HG03520 (cell line): ENCODE data around the gene ZFP92.

Experiments used
- ATAC-seq: cut with Tn5 transposase; IDR thresholded peaks from one replicate; pipeline ENCODE4 v1.9.1; 2021; ENCODE audit warnings: mild to moderate bottlenecking, moderate library complexity; ENCODE audit not compliant: unreplicated experiment

ZFP92 gene

DNA sequence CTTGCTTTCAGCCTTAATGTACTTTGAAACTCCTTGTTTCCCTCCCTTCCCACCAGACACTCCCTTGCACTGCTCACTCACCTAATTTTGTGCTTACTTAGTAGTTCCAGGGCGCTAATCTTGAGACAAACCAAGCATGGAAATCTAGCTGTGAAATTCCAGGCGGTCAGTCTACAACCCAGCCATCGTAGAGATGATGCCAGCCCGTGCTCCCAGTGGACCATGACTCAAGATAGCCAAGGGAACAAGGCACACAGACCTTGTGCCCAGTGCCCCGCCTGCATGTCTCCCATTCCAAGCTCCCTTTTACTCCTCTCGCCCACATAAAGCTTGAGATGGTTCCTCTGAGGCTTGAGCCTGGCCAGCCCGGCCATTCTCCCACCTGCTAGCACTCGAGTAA, 23.5 kb downstream of the ZFP92 start:
- no peak for ATAC-seq

DNA sequence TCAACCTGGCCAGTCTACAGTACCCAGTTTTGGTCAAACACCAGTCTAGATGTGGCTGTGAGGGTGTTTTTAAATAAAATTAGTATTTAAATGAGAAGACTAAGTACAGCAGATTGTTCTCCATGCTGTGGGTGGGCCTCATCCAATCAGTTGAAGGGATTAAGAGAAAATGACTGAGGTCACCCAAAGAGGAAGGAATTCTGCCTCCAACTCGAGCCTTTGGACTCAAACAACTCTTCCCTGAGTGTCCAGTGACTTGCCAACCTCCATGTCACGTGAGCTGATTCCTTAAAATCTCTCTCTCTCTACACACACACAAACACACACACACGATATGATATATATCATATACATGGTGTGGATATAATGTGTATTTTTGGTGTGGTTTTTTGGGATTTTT, 24.6 kb downstream of the ZFP92 start:
- no peak for ATAC-seq

DNA sequence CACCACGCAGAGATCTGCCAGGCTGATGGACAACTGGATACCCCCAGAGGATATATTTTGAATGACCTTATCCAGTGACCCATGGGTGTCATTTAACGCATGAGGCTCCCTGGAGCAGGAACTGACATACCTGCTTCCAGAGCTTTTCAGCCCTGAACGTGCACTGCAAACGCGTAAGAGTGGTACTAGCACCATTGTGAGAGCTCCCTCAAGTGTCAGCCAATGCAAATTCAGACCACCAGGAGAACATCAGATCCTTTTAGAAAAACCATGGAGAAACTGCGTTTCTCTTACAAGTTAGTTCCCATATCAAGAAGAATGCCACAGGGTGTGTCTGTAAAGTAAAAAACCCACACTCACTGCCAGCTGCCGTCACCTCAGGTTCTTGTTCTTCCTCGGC, 27.3 kb downstream of the ZFP92 start:
- ATAC-seq: no peak

DNA sequence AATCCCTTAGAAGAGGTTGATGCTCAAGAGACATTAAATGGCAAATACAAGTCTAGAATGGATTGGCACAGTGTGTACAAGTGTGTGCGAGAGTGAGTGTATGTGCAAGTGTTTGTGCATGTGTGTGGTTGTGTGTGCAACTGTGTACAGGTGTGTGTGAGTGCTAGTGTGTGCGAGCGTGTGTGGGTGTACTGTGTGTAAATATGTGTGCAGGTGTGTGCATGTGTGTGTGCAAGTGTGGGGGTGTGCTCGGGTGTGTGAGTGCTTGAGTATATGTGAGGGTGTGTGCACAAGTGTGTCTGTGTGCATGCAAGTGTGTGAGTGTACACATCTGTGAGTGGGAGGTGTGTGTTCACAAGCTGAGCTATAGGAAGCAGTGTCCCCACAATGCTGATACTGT, 28.7 kb downstream of the ZFP92 start:
- no peak for ATAC-seq

DNA sequence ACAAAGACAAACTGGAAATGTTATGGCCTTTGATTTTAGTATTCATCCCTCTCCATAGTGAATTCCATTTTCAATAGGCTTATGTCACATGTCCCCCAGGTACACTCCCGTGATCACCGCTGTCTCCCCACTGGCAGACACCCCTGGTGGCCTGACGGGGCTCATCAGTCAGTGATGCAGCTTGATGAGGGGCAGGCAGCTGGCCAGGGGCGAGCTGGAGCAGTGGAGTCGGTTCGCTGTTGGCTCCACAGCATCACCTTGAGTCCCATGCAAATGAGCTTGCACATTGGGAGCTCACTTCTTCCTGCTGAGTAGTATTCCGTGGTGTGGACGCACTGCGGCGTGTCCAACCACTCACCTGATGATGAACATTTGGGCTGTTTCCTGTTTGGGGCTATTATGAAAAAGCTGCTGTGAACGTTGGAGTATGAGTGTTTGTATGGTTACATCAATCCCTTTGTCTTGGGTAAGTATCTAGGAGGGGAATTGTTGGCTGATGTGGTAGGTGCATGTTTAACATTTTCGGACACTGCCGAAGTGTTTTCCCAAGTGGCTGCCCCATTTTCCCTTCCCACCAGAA, 29.4 kb downstream of the ZFP92 start:
- no peak for ATAC-seq

DNA sequence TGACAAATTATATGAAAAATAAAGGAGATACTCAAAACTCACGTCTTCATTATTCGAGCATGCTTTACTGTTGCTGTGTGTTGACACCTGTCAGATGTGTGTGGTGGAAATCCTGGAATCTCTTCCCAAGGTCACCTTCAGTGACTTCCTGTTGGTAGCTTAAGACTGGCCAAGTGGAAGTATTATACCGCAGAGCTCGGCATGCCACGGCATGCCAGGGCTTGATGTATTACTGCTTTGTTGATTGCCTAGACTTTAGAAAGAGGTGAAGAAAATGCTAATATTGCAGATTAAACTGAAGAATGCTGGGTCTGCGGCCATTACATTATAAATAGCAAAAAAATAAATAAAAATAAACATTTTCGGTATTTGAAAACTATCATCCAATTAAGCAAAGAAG, 30.0 kb downstream of the ZFP92 start:
- ATAC-seq: no peak

DNA sequence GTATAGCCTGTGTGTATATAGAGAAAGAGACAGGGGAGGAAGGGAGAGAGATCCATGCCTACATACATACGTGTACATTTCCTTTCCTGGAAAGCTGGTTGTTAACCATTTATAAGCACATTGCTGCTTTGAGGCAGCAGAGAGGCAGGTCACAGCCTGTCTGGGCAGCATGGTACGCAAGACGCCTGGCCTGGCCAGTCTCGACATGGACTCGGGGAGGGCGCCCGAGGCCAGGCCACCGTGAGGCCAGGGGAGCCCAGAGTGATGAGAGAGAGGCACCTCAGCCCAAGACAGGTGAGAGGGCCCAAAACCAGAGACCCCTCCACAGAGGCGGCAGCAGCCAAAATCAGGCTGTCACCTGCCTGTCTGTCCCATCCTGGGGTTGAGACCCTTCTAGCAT, 30.7 kb downstream of the ZFP92 start:
- ATAC-seq: no peak

DNA sequence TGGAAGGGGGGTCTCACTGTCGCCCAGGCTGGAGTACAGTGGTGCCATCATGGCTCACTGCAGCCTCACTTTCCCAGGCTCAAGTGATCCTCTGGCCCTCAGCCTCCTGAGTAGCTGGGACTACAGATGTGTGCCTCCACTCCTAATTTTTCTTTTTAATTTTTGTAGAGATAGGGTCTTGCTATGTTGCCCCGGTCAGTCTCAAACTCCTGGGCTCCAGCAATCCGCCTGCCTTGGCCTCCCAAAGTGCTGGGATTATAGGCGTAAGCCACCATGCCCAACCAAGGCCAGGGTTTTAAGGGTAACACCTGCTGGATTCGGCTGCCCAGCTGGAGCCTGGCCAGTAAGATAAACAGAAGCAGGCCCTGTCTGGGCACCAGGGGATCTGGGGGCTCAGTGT, 31.2 kb downstream of the ZFP92 start:
- no peak for ATAC-seq

DNA sequence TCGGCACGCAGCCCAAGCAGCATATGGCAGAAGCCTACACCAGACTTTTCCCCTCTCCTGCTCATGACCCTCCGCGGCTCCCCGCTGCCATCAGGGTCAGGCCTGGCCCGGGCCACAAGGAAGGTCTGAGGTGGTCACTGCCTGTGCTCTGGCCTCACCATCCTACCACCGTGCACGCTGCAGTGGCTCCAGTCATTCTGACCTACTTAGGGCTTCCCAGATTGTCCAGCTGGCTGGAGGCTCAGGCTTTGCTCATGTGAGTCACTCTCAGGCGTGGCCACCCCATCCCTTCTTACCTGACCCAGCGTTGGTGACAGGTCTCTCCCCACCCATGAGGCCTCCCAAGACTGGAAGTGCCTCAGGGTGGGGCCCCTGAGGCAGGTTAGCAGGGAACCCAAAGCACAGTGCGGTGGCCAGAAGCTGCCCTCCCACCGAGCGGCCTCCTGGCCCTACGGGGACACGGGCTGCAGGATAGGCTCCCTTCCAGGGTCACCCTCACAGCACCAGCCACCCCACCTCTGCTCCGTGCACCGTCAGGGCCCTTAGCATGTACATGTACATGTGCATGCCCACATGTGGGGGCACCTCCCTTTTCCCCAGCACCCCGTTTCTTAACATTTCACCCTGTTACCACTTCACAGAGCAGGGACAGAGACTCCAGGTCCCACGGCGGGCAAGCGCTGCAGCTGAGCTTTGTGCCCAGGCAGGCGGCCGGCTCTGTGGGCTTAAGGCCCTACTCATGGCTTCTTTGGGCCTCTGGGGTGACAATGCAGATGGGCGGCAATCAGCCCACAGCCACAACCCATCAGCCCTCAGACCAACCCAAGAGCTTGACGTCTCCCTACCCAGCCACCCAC, 32.4 kb downstream of the ZFP92 start:
- no peak for ATAC-seq

DNA sequence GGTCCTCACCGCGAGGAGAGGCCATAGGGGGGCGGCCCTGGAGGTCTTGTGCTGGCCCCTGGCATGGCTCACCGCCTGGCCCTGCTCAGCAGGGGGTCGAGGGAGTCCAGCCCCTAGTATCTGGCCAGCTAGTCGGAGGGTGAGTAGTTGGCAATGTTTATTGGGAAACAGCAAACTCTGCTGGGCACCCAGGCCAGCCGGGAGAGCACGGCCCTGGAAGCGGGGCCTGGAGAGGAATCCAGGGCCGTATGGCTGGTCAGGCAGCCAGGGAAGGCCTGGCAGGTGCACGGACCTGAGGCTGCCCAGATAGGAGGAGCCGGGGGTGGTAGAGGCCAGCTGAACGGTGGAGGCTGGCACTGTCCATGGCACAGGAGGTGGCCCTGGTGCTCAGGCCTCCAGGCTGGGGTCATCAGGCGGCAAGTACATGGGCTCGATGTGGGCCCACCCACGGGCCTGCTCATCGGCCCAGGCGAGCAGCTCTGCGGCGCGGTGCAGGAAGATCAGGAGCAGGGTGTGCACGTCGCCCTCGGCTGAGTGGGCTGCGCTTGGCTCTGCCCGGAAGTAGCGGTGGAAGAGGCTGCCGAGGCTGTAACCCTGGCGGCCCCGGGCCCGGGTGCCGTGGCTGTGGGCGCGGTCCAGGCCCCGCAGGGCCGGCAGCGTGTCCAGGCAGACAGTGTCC, 33.2 kb downstream of the ZFP92 start:
- ATAC-seq: no peak

DNA sequence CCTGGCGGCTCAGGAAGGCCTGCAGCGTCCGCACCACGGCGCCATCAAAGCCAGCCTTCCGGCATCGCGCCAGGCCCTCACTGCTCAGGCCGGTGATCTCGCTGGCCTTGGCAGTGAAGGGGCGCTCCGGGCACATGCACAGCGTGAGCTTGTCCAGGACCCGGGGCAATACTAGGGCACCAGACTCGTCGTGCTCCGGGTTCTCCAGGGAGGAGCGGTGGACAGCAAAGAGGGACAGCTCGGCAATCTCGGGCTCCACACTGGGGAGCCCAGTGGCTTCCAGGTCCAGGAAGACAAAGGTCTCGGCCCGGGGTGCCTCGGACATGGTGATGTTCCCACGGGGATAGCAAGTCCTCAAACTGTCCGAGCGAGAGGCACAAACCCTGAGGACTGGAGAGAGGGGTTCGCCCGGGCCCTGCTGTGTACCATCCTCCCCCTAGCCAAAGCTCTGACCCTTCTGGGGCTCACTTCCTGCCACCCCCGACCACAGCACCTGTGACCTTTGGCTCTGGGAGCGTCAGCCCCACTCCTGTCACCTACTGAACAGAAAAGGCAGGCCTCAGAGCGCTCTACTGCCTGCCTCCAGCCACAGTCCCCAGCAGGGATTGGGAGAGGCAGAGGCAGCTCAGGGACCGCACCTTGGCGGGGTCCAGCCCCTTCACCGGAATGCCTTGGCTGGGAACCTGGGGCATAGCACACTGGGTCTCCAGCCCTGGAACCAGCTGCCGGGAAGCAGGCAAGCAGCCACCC, 34.0 kb downstream of the ZFP92 start:
- ATAC-seq: no peak

DNA sequence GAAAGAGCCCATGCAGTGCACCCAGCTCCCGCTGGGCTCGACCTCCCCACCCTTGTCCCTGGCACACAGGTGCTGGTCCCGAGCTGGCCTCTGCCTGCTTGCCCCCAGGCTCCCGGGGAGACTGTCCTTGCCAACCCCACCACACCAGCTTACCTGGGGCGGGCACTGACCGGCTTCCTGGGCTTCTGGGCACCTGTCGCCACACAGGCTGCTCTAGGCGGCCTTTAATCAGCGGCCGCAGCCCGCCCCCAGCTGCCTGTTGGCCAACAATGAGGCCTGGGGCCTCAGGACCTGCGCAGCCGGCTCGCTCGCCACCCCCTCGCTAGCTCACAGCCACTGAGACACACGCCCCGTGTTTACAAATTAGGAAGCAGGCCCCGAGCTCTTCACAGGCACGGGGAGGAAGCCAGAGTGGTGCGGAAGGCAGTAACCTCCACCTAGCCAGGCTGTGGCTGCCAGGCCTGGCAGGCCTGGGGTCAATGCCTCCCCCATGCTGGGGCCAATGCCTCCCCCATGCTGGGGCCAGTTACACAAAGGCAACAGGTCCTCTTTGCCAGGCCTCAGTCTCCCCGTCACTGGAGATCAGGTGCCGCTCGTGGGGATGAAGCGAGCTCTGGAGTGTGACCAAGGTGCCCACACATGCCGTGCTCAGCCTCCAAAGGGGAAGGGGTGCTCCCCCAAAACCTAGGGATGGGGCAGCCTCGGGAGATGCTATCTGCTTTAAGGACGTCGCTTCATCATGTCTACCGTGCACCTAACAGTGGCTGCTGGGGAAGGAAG, 34.8 kb downstream of the ZFP92 start, which contains the start of gene TREX2:
TSS of gene TREX2 (minus strand) at position 201 of the 780 bp plus-strand sequence. CDS start 626 bp downstream, outside the sequence.
- no peak for ATAC-seq

DNA sequence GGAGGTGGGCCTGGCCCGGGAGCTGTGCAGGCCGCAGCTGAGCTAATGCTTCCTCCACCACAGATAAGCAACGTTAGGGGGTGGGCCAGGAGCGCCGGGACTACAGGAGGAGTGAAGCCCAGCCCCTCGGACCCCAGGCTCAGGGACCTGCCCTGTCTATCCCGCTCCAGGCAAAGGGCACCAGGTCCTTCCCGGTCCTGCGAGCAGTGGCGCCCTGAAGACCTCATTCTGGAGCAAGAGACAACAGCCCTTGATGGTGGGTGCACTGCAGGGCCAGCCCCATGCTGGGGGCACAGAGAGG, 35.3 kb downstream of the ZFP92 start:
- no peak for ATAC-seq

DNA sequence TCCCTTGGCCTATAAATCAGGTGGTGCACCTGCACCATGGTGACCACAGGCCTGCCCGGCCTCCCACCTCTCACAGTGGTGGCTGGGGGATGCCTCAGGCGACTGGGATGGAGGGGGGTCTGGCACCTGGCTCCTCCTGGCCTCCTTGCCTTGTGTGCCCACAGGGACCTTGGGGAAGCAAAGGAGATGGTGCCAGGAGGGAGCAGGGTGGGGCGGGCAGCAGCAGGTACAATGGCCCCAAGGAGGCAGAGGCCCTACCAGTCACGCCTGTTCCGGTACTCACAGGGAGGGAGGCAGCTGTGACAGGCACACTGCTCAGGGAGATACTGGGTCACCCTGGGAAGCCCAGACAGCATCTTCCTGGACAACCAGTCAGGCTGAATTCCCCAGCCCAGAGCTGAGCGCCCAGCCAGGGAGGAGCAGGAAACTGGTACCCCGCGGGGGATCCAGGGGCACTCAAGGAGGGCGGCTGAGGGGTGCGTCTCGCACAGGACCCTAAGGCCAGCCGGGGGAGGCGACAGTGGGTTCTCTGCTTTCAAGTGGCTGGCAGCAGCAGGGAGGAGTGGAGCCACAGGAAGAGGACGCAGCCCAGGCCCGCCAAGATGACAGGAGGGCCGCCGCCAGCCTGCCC, 35.8 kb downstream of the ZFP92 start:
- no peak for ATAC-seq

DNA sequence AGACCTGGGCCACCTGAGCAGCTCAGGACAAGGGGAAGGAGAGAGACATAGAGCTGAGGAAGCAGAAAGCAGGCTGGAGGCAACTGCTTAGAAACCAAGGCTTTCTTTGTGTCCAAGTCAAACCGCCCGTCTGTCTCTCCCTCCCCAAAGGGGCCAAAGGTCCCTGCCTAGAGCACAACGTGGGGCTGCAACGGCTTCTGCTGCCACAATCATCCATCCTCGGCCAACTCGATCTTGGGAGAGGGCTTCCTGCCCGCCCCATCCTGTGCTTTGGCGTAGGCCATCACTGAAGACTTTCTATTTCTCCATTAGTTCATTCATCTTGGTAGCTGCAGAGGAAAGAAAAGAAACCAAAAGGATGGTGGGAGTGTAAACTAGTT, 36.3 kb downstream of the ZFP92 start:
- ATAC-seq: no peak

DNA sequence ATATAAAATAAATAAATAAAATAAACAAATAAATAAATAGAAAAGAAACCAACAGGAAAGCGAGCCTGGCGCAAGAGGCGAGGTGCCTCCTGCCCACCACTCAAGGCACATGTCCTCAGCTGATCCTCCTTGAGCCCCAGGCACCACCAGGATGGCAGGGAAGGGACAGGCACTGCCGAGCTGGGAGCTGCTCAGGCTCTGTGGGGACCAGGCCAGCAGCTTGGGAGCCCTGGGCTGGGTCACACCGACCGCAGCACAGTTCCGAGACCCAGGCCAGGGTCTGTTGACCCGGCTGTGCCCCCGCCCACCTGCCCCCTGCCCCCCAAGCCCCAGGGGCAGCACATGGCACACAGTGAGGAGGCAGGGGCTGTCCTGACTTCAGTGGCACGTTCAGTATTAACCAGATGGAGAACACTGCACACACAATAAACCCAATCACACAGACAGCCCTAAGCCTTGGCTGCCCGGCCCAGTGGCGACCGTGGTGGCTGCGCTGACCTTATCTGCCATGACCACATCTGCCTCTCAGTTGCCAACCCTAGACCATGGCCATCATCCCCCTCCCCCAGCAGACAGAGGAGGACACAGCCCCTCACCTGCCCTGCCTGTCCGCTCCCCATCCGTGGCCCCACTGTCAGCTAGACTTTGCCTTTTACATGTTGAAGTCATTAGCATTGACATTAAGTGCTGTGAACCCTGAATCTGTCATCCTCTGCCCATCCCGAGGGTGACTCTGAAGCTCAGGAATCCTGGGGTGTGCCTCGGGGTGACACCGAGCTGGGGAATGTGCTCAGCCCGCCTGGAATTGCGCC, 37.5 kb downstream of the ZFP92 start:
- ATAC-seq: no peak

DNA sequence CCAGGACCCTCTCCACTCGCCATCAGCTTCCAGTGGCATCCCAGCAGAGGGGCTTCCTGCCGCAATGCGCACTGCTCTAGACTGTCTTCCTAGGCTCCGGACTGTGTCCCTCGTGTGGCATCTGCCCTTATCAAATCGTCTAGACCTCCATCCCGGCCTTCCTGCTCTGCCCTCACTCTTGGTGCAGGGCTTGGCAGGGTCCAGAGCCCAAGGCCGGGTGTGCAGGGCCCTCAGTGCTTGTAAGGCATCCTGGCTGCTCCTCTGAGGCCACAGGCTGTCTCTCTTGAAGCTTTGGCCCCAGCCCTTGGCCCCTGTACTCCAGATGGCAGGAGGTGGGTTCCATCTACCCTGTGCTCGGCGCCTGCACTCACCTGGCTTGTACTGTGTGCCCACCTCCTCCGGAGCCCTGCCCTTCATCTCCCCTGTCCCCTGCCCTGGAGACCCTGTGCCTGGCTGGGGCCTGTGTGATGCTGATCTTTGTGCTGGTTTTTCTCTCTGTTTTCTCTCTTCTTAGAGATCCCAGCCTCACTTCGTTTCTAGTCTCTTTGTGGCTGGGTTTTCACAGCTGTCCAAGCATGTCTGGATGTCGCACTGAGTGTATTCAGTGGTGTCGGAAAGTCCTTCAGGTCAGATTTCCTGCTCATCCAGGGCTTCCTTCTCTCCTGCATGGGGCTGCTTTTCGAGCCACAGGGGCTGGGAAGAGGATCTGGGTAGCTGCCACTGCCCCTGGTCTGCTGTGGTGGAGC, 38.3 kb downstream of the ZFP92 start:
- no peak for ATAC-seq

DNA sequence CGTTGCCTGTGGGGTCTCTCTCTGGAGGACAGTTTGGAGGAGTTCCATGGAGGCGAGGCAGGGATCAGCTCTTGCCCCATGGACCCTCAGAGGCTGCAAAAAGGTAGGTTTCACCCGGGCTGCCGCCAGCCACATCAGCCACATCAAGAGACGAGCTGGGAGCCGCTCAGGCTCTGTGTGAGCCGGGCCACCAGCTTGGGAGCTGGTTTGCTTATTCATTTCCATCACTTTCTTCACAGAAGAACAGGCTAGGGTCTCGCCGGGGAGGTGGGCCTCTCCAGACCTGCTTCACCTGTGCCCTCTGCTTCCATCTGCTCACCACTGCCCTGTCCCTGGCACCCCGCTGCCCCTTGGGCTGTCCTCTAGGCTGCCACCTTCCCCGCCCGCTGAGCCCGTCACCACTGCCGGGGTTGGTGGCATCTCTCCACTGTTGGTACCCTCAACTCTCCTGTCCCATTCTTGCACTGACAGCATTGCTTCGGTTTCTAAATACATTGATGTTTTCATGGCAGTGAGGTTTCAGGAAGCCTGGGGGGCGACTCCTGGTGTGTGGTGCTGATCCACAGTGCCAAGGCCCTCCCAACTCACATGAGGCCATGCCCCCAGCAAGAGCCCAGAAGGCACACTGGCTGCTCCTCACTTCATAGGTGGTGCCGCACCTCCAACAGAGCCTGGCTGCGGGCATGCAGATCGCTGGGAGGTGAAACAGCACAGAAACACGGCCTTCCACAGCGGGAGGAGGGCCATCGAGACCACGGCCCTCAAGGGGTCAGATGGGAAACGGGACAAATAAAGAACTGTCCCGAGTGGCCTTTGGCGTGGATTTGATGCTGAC, 39.1 kb downstream of the ZFP92 start:
- no peak for ATAC-seq
